Upper lobe of right lung (tissue), 1 donor: ENCODE data around the gene UBXN11. TPM values are rescaled to one million over a fixed set of nuclear protein-coding genes. Genes with fewer than 3 reads are reported as not detected.

Experiments used
- ATAC-seq: fragments of 200-7000 bp; cut with Tn5 transposase; one replicate; pipeline ENCODE4 v1.9.1; 2020; ENCODE audit warnings: mild to moderate bottlenecking, moderate library complexity
- DNase-seq: peaks from one replicate; pipeline ENCODE4 v3.0.0-alpha.2; 2020
- H3K27ac ChIP-seq: fragments of 200-600 bp; one replicate; pipeline ENCODE4 v1.8.0; 2022
- H3K27me3 ChIP-seq: fragments of 200-600 bp; one replicate; pipeline ENCODE4 v1.8.0; 2022; ENCODE audit warnings: mild to moderate bottlenecking
- H3K36me3 ChIP-seq: fragments of 200-600 bp; one replicate; pipeline ENCODE4 v1.8.0; 2022
- H3K4me1 ChIP-seq: fragments of 200-600 bp; one replicate; pipeline ENCODE4 v1.8.0; 2022
- H3K4me3 ChIP-seq: fragments of 200-600 bp; one replicate; pipeline ENCODE4 v1.8.0; 2022; ENCODE audit warnings: mild to moderate bottlenecking
- H3K9me3 ChIP-seq: fragments of 200-600 bp; one replicate; pipeline ENCODE4 v1.8.0; 2022
- intact Hi-C: fragments of 100-400 bp; cut with DNase I; formaldehyde crosslinking; loops from one replicate; pipeline ENCODE4 v1.11.0; 2022
- total RNA-seq: library from RNA; stranded (reverse); fragmentation: NEBNext Ultra II Directional; extraction: Animal tissue kit (Norgen Biotek cat#: 25700); gene quantifications from one replicate; pipeline ENCODE4 v1.2.1, GENCODE V29; 2021
- TF ChIP-seq, protein P1 (sequence below): fragments of 200-600 bp; IDR thresholded peaks from one replicate; pipeline ENCODE4 v1.8.0; 2022; ENCODE audit warnings: antibody characterized with exemption
- donor health status: DM: no; HTN: yes; CAD: no; lungs with severe emphysema.

UBXN11 gene
- total RNA-seq, 1 donor from 2014 or later = 37.0 TPM

DNA sequence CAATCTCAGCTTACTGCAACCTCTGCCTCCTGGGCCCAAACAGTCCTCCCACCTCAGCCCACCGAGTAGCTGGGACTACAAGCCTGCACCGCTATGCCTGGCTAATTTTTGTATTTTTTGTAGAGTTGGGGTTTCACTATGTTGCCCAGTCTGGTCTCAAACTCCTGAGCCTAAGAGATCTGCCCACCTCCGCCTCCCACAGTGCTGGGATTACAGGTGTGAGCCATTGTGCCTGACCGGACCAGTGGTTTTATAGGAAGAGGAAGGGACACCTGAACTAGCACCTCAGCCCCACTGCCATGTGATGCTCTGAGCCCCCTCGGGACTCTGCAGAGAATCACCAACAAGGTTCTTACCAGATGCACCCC, 43.4 kb upstream of the UBXN11 start:
- Histone ChIP-seq H3K27ac (no peak overlapping the region), H3K4me1 (no peaks in the 10 kb centered on the region), H3K27me3 (peaks cover 7% of the 10 kb centered on the region), H3K36me3 (no peaks in the 10 kb centered on the region), H3K9me3 (no peaks in the 10 kb centered on the region), H3K4me3 (no peak overlapping the region)
- no peak for ATAC-seq
- intact Hi-C loops = no loop called here
- no peak for DNase-seq
- TF ChIP-seq, protein P1, sequence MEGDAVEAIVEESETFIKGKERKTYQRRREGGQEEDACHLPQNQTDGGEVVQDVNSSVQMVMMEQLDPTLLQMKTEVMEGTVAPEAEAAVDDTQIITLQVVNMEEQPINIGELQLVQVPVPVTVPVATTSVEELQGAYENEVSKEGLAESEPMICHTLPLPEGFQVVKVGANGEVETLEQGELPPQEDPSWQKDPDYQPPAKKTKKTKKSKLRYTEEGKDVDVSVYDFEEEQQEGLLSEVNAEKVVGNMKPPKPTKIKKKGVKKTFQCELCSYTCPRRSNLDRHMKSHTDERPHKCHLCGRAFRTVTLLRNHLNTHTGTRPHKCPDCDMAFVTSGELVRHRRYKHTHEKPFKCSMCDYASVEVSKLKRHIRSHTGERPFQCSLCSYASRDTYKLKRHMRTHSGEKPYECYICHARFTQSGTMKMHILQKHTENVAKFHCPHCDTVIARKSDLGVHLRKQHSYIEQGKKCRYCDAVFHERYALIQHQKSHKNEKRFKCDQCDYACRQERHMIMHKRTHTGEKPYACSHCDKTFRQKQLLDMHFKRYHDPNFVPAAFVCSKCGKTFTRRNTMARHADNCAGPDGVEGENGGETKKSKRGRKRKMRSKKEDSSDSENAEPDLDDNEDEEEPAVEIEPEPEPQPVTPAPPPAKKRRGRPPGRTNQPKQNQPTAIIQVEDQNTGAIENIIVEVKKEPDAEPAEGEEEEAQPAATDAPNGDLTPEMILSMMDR = no peak

DNA sequence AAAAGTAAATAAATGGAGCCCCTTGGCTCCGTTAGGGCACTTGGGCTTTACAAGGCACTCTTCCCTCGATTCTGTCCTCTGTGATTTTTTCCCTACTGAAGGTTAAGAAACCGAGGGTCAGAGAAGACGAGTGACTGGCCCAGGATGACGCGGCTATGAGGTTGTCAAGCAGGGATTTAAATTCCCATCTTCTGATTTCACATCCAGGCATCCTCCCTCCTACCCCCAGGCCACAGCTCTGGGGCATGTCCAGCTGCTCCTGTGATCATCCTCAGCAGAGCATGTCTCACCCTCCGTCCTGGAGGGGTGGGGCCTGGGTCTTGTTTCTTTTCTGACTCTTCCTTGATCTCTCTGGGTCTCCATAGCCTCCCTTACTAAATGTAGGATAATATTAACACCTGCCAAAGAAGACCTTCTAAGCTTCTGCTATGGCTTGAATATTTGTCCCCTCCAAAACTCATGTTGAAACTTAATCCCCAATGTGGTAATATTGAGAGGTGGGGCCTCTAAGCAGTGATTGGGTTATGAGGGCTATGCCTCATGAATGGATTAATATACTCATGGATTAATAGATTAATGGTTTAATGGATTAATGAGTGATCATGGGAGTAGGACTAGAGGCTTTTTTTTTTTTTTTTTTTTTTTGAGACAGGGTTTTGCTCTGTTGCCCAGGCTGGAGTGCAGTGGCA, 42.9 kb upstream of the UBXN11 start:
- DNase-seq (no peak), ATAC-seq (no peak)
- Histone ChIP-seq H3K4me3 (no peak overlapping the region), H3K27ac (no peak overlapping the region), H3K36me3 (no peaks in the 10 kb centered on the region), H3K4me1 (no peaks in the 10 kb centered on the region), H3K27me3 (peaks cover 7% of the 10 kb centered on the region), H3K9me3 (no peaks in the 10 kb centered on the region)
- TF ChIP-seq, protein P1 = no peak
- intact Hi-C loops = no loop called here

DNA sequence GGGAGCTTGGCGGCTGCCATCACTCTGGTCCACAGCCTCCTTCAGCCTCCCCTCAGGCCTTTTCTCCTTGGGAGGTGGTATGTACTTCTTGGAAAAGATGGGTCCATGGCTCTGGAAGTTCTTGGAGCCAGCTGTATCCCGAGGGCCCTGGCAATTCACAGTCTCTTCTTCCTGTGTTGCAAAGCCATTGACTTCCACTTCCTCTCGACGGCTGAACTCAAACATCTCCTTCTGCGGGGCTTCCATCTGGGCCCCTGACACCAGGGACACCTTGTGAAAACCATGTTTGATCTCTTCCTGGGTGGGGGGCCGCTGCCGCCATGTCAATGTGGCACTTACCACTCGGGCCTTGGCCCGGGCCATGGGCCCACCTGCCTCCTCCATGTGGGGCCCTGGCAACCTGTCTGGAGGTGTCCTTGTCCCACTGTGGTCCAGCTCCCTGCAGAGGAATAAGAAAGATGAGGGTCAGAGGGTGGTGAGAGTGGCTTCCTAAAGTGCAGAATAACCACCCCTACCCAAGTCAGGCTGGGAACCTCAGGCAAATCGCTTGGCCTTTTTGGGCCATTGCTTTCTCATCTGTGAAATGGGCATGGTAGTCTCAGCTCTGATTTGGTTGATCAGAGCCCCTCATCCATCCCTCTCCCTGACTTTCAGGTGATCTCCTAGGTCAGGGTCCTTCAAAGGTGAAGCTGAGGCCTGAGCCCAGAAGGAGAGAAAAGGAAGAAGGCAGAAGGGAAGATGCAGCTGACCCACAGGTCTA, 40.0 kb upstream of the UBXN11 start:
- no peak for DNase-seq
- H3K4me1 ChIP-seq = no peaks in the 10 kb centered on the region
- ATAC-seq = no peak
- TF ChIP-seq, protein P1 = no peak
- intact Hi-C loops = no loop called here
- no peaks in the 10 kb centered on the region for H3K27me3 ChIP-seq
- H3K9me3 ChIP-seq = no peaks in the 10 kb centered on the region
- no peaks in the 10 kb centered on the region for H3K36me3 ChIP-seq
- no peak overlapping the region for H3K27ac ChIP-seq
- no peak overlapping the region for H3K4me3 ChIP-seq

DNA sequence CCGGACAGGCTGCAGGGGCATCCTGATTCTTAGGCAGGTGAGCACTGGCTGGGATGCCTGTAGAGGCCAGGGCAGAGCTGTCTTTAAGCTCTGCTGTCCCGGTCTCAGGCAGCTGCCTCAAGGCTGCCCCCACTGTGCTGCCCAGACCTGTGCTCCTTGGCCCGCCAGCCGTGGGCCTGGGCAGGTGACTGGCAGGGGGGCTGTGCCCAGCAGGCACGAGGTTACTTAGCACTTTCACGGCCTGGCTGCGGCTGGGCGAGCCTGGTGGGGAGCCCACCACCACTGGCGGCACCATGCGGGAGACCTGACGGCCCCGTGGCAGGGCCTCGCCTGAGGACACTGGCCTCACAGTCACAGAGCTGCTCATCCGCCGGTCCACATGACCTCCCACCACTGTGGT, 39.3 kb upstream of the UBXN11 start:
- no peak overlapping the region for H3K4me3 ChIP-seq
- H3K27ac ChIP-seq = no peak overlapping the region
- TF ChIP-seq, protein P1 = no peak
- no peaks in the 10 kb centered on the region for H3K36me3 ChIP-seq
- ATAC-seq (no peak), DNase-seq (no peak)
- intact Hi-C loops = no loop called here
- H3K4me1 ChIP-seq = no peaks in the 10 kb centered on the region
- no peaks in the 10 kb centered on the region for H3K9me3 ChIP-seq
- no peaks in the 10 kb centered on the region for H3K27me3 ChIP-seq

DNA sequence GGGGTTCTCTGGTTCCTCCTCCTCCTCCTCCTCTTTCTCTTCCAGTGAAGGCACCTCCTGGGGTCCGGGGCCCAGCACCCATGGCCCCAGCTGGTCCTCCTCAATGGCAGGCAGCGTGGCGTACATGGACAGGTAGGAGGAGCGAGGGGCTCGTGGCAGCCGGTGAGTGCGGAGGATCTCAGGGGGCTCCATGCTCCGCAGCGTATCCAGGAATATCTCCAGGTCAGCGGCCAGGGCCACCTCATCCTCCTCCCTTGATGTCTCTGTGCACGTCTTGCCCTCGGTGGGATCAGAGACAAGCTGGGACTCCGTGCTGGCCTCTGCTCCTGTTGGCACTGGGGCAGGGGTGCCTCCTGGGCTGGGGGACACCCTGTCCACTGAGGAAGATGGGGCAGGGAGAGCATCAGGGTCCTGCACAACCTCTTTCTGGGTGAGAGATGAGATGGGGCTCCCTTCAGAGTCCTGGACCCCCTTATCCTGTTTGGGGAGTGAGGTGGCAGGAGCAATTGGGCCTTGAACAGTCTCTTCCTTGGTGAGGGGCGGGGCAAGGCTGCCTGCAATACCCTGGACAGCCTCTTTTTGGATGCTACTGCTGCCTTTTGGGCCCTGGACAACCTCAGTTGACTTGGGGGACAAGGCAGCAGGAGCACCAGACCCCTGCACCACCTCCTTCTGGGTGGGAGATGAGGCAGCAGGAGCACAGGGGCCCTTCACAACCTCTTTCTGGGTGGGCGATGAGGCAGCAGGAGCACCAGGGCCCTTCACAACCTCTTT, 37.9 kb upstream of the UBXN11 start:
- no peak for ATAC-seq
- H3K4me1 ChIP-seq = no peaks in the 10 kb centered on the region
- no peak overlapping the region for H3K27ac ChIP-seq
- intact Hi-C loops = no loop called here
- no peaks in the 10 kb centered on the region for H3K27me3 ChIP-seq
- H3K9me3 ChIP-seq = no peaks in the 10 kb centered on the region
- DNase-seq = no peak
- no peaks in the 10 kb centered on the region for H3K36me3 ChIP-seq
- TF ChIP-seq, protein P1 = no peak
- H3K4me3 ChIP-seq = no peak overlapping the region
